K562 (cell line): ENCODE data around the gene RNF31. TPM values are rescaled to one million over a fixed set of nuclear protein-coding genes. Genes with fewer than 3 reads are reported as not detected.

ENCODE experiments used
- ETS2 ChIP-seq: IDR thresholded peaks from 2 replicates; pipeline ENCODE4 v1.6.1; 2016; ENCODE audit warnings: borderline replicate concordance, missing genetic modification characterization, mild to moderate bottlenecking, moderate library complexity, missing compliant biosample characterization; ENCODE audit not compliant: poor library complexity, severe bottlenecking
- HMGN3 ChIP-seq: IDR thresholded peaks from 2 replicates; pipeline ENCODE4 v1.6.1; 2011; ENCODE audit warnings: borderline replicate concordance, low read depth, mild to moderate bottlenecking, mixed read lengths, low read length; ENCODE audit not compliant: insufficient read length; ENCODE audit errors: extremely low read depth
- KLF1 ChIP-seq: fragments of 450-650 bp; IDR thresholded peaks from 2 replicates; pipeline ENCODE4 v1.6.1; 2016; ENCODE audit warnings: missing genetic modification characterization, missing compliant biosample characterization
- NCOA1 ChIP-seq: fragments of 450-650 bp; IDR thresholded peaks from 2 replicates; pipeline ENCODE4 v1.6.1; 2016; ENCODE audit warnings: low read depth
- NCOA6 ChIP-seq: fragments of 450-650 bp; IDR thresholded peaks from 2 replicates; pipeline ENCODE4 v1.6.1; 2017; ENCODE audit warnings: mild to moderate bottlenecking
- PHF8 ChIP-seq: fragments of 200-600 bp; sonication (generic); IDR thresholded peaks from 2 replicates; pipeline ENCODE4 v1.6.1; 2012; ENCODE audit warnings: mixed run types, mild to moderate bottlenecking, inconsistent platforms, low read length, moderate library complexity, borderline replicate concordance
- RBFOX2 ChIP-seq: fragments of 200-400 bp; formaldehyde crosslinking; IDR thresholded peaks from 2 replicates; pipeline ENCODE4 v1.6.1; 2017; ENCODE audit warnings: low read depth, mild to moderate bottlenecking, low read length, moderate library complexity
- SUPT5H ChIP-seq: fragments of 450-650 bp; IDR thresholded peaks from 2 replicates; pipeline ENCODE4 v1.6.1; 2016
- TAF9B ChIP-seq: fragments of 450-650 bp; IDR thresholded peaks from 2 replicates; pipeline ENCODE4 v1.6.1; 2018; ENCODE audit warnings: mild to moderate bottlenecking; ENCODE audit not compliant: partially characterized antibody
- ZFP1 ChIP-seq: fragments of 450-650 bp; formaldehyde crosslinking; IDR thresholded peaks from 2 replicates; pipeline ENCODE4 v1.4.0; 2020; ENCODE audit warnings: mild to moderate bottlenecking, mixed read lengths
- ZNF143 ChIP-seq: sonication (generic); formaldehyde crosslinking; IDR thresholded peaks from 2 replicates; pipeline ENCODE4 v1.9.0; 2022; ENCODE audit warnings: mild to moderate bottlenecking, missing genetic modification reagents
- ZNF583 ChIP-seq: fragments of 250-450 bp; sonication (Bioruptor Pico); IDR thresholded peaks from 2 replicates; pipeline ENCODE4 v1.4.0; 2020
- polyA plus RNA-seq, 8 experiments: library from polyadenylated mRNA; depleted of rRNA in 4 of 8; stranded (reverse) in 5 of 8; unstranded in 3 of 8; fragments of >200 nt; fragmentation: Nextera tagmentation in 2 of 8; fragmentation: Illumina TruSeq in 1 of 8; extraction: Ambion mirVana in 2 of 8; extraction: Trizol in 1 of 8; gene quantifications; 2 replicates each; pipeline versions ENCODE4 v1.2.1 to v1.2.3, GENCODE V29; 2011 to 2014; ENCODE audit warnings: inconsistent platforms in 1 of 8, missing spikeins in 1 of 8
- total RNA-seq, 7 experiments: library from RNA; depleted of rRNA in 6 of 7; stranded (reverse); fragments of >200 nt in 6 of 7; fragmentation: Illumina TruSeq in 2 of 7; extraction: Trizol in 2 of 7; gene quantifications; 2 replicates each; pipeline versions ENCODE4 v1.2.1 to v1.2.3, GENCODE V29; 2011 to 2021; ENCODE audit warnings: low replicate concordance in 1 of 7
- TF ChIP-seq, protein P1 (sequence below), 2 experiments: fragments of 200-800 bp in 1 of 2; sonication (Bioruptor generic) in 1 of 2; sonication (generic) in 1 of 2; formaldehyde crosslinking in 1 of 2; IDR thresholded peaks in 1 of 2; conservative IDR thresholded peaks in 1 of 2; 2 replicates each; pipeline versions ENCODE4 v1.5.0 to v1.6.1; 2016 to 2020; ENCODE audit warnings: missing compliant biosample characterization in 1 of 2, missing genetic modification characterization in 1 of 2, missing genetic modification reagents in 1 of 2
- TF ChIP-seq, protein P2 (sequence below): sonication (generic); IDR thresholded peaks from 2 replicates; pipeline ENCODE4 v1.6.1; 2016
- TF ChIP-seq, protein P3 (sequence below): fragments of 250-450 bp; sonication (Bioruptor Pico); IDR thresholded peaks from 2 replicates; pipeline ENCODE4 v1.4.0; 2020; ENCODE audit warnings: mild to moderate bottlenecking, moderate library complexity
- TF ChIP-seq, protein P4 (sequence below): fragments of 250-450 bp; sonication (Bioruptor Pico); IDR thresholded peaks from 2 replicates; pipeline ENCODE4 v1.5.0; 2021
- TF ChIP-seq, protein P5 (sequence below): fragments of 450-650 bp; IDR thresholded peaks from 2 replicates; pipeline ENCODE4 v1.6.1; 2018; ENCODE audit warnings: mild to moderate bottlenecking, low read depth; ENCODE audit not compliant: partially characterized antibody
- TF ChIP-seq, protein P6 (sequence below): fragments of 250-450 bp; sonication (Bioruptor Pico); IDR thresholded peaks from 2 replicates; pipeline ENCODE4 v1.9.0; 2021; ENCODE audit warnings: mild to moderate bottlenecking, inconsistent platforms

Gene RNF31
- total and polyA plus RNA-seq, 9 of the 15 experiments (the other 6 are each of a cell fraction or from before 2014, with no cell fraction given), result 3.1 to 47.6 (median 19.1) TPM

DNA sequence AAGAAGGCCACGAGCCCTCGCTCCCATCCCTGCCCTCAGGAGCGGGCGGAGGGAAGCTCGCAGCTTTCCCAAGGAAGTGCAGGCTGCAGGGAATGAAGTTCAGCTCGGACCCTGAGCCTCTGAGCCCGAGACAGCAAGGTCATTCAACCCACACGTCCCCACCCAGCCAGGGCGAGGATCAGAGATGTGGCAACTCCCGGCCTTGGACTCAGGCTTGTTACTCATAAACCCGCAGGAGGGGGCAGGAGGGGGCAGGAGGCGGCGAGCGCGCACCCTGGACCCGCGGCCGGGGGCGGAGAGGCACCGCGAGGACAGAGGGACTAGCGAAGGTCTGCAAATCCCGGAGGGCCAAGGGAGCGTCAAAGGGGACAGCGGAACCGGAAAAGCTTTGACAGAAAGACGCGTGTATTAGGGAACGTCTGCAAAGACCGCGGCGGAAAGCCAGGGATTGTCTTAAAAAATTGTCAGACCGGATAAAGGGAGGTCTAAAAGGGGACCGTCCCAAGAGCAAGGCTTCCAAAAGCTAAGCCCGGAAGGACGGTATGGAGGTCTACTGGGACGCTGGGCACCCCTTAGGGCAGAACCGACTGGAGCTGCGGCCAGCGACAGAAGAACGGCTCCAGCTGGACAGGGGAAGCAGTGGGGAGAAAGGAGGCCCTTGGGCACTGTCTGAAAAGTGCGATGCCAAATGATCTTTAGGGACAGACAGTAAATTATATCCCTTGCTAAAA, 33.3 kb upstream of the RNF31 start (continued):
- TF ChIP-seq, protein P1, sequence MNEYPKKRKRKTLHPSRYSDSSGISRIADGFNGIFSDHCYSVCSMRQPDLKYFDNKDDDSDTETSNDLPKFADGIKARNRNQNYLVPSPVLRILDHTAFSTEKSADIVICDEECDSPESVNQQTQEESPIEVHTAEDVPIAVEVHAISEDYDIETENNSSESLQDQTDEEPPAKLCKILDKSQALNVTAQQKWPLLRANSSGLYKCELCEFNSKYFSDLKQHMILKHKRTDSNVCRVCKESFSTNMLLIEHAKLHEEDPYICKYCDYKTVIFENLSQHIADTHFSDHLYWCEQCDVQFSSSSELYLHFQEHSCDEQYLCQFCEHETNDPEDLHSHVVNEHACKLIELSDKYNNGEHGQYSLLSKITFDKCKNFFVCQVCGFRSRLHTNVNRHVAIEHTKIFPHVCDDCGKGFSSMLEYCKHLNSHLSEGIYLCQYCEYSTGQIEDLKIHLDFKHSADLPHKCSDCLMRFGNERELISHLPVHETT (CRISPR knock-in tag; conservative IDR thresholded peaks at IDR 0.05 in 1 of 2, IDR thresholded peaks at IDR 0.05 in 1 of 2), result peak in 1 of 2 experiments; percentile 90; a peak in 2 of 4 replicates
- TF ChIP-seq, protein P2, sequence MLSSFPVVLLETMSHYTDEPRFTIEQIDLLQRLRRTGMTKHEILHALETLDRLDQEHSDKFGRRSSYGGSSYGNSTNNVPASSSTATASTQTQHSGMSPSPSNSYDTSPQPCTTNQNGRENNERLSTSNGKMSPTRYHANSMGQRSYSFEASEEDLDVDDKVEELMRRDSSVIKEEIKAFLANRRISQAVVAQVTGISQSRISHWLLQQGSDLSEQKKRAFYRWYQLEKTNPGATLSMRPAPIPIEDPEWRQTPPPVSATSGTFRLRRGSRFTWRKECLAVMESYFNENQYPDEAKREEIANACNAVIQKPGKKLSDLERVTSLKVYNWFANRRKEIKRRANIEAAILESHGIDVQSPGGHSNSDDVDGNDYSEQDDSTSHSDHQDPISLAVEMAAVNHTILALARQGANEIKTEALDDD, result peak; percentile 16; the same call in 1 of the 2 replicates
- TF ChIP-seq, protein P3, sequence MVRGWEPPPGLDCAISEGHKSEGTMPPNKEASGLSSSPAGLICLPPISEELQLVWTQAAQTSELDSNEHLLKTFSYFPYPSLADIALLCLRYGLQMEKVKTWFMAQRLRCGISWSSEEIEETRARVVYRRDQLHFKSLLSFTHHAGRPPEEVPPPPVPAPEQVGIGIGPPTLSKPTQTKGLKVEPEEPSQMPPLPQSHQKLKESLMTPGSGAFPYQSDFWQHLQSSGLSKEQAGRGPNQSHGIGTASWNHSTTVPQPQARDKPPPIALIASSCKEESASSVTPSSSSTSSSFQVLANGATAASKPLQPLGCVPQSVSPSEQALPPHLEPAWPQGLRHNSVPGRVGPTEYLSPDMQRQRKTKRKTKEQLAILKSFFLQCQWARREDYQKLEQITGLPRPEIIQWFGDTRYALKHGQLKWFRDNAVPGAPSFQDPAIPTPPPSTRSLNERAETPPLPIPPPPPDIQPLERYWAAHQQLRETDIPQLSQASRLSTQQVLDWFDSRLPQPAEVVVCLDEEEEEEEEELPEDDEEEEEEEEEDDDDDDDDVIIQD, result no peak
- TF ChIP-seq, protein P4, sequence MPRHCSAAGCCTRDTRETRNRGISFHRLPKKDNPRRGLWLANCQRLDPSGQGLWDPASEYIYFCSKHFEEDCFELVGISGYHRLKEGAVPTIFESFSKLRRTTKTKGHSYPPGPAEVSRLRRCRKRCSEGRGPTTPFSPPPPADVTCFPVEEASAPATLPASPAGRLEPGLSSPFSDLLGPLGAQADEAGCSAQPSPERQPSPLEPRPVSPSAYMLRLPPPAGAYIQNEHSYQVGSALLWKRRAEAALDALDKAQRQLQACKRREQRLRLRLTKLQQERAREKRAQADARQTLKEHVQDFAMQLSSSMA, result 0 out of 2 replicates have a peak, but pooled peaks have one; percentile 36
- peak; percentile 87 for TF ChIP-seq RBFOX2
- peak; percentile 86 for TF ChIP-seq ZFP1 (CRISPR knock-in tag)
- peak; percentile 78 for TF ChIP-seq SUPT5H
- no peak for TF ChIP-seq ETS2 (tag)
- TF ChIP-seq HMGN3, result peak; percentile 28
- peak; percentile 75 for TF ChIP-seq PHF8
- TF ChIP-seq ZNF143 (CRISPR knock-in tag), result no peak
- TF ChIP-seq, protein P5, sequence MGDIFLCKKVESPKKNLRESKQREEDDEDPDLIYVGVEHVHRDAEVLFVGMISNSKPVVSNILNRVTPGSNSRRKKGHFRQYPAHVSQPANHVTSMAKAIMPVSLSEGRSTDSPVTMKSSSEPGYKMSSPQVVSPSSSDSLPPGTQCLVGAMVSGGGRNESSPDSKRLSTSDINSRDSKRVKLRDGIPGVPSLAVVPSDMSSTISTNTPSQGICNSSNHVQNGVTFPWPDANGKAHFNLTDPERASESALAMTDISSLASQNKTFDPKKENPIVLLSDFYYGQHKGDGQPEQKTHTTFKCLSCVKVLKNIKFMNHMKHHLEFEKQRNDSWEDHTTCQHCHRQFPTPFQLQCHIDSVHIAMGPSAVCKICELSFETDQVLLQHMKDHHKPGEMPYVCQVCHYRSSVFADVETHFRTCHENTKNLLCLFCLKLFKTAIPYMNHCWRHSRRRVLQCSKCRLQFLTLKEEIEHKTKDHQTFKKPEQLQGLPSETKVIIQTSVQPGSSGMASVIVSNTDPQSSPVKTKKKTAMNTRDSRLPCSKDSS, result no peak
- TF ChIP-seq NCOA6, result 0 out of 2 replicates have a peak, but pooled peaks have one; percentile 24
- TF ChIP-seq KLF1 (tag), result peak; percentile 32; the same call in 1 of the 2 replicates
- TF ChIP-seq NCOA1, result 0 out of 2 replicates have a peak, but pooled peaks have one; percentile 30
- no peak for TF ChIP-seq ZNF583 (CRISPR knock-in tag)
- TF ChIP-seq, protein P6, sequence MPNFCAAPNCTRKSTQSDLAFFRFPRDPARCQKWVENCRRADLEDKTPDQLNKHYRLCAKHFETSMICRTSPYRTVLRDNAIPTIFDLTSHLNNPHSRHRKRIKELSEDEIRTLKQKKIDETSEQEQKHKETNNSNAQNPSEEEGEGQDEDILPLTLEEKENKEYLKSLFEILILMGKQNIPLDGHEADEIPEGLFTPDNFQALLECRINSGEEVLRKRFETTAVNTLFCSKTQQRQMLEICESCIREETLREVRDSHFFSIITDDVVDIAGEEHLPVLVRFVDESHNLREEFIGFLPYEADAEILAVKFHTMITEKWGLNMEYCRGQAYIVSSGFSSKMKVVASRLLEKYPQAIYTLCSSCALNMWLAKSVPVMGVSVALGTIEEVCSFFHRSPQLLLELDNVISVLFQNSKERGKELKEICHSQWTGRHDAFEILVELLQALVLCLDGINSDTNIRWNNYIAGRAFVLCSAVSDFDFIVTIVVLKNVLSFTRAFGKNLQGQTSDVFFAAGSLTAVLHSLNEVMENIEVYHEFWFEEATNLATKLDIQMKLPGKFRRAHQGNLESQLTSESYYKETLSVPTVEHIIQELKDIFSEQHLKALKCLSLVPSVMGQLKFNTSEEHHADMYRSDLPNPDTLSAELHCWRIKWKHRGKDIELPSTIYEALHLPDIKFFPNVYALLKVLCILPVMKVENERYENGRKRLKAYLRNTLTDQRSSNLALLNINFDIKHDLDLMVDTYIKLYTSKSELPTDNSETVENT, result no peak
- TF ChIP-seq TAF9B, result no peak
